Hematopoietic multipotent progenitor cell treated with erythropoietin and hydrocortisone succinate and interleukin-3 and kit ligand, for 4 days (in vitro differentiated cells): ENCODE measurements around the gene LHCGR.
A peak's percentile ranks its signal among the peaks of the same experiment; 100 is the strongest.
"Not testable (repeated sequence)": the region's sequence is repeated elsewhere in the genome, so short reads cannot be mapped to it uniquely, and the experiment has no call there.

Experiments used
- DNase-seq: peaks from one replicate; pipeline ENCODE4 v3.0.0-alpha.2; 2015

The LHCGR gene

DNA sequence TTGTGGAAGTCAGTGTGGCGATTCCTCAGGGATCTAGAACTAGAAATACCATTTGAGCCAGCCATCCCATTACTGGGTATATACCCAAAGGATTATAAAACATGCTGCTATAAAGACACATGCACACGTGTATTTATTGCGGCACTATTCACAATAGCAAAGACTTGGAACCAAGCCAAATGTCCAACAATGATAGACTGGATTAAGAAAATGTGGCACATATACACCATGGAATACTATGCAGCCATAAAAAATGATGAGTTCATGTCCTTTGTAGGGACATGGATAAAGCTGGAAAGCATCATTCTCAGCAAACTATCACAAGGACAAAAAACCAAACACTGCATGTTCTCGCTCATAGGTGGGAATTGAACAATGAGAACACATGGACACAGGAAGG is 16.3 kb downstream of the LHCGR start:
- not testable (repeated sequence) for DNase-seq

DNA sequence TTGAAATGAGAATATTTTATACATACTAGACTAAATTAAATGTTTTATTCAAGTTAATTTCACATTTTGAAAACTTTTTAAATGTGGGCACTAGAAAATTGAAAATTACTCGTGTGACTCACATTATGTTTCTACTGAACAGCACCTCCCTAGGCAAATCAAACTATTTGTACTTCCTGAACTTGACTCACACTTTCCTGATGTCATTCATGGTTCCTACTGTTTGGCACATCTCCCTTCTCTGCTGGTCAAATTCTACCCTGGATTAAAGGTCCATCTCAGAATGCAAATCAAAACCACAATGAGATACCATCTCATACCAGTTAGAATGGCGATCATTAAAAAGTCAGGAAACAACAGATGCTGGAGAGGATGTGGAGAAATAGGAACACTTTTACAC is 16.7 kb downstream of the LHCGR start:
- DNase-seq, result no peak

DNA sequence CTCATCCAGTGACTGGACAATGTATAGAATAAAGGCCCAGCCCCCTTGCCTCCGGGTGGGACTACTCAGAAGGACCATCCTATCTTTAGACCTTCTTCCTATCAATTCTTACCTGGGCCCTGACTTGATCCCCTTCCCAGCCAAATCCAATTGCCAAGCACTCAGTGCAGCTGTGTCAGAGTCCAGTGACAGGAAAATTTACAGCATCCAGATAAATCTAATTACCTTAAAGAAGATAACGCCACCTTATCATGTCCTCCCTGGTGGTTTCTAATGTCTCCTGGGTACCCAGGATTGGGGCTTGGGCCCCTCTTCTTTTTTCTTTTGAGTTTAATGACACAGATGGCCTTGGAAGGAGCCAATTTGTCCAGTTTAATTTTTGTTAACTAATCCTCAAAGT is 19.3 kb downstream of the LHCGR start:
- DNase-seq, result no peak

DNA sequence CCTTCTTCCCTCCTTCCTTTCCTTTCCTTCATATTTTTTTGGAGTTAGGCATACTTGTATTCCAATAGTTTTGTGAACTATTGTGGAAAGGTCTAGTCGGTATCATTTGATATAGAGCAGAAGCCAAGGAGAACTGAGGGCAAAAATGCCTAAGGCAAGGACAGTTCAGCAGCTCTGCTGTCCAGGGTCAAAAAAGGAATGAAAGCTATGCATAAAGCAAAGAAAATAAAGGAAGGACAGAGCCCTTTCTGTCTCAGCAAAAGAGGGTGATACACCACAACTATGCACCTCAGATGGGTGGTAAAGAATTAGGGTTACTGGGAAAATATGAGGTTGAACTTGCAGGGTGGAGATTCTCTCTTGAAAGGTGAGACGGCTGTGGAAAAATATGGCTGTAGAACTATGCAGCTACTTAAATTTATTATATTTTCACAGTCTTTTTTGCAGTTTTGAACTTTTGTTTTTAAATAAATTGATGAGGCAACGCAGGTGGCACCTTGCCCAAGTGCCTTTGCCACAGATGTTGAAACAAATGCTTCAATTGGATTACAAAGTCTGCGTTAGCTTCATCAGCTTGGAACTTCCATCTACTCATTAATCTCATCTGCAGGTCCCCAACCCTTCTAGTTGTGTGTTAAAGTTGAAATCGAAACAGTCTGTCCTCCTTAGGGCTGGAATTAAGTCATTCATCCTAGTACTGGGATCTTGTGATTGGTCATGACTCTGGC is 20.8 kb downstream of the LHCGR start:
- DNase-seq, result no peak

DNA sequence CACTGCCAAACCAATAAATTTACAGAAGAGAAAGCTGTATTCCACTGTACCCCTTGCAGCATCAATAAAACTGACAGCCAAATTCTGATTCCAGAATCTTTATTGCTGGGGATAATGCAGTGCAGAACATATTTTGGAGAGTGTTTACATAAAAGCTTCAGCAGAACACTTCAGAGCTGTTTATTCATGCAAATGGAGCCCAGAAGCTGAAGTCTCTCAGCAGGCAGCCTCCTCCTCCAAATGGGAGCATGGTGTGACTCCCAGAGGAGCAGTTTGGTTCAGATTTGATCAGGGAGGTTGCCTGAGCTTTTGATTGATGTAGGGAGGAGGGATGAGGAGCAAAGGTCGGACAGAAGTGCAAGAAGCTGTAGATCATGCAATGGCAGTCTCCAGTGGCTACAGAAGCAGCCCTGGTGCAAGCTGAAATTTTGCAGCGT is 22.4 kb downstream of the LHCGR start:
- DNase-seq, result no peak

DNA sequence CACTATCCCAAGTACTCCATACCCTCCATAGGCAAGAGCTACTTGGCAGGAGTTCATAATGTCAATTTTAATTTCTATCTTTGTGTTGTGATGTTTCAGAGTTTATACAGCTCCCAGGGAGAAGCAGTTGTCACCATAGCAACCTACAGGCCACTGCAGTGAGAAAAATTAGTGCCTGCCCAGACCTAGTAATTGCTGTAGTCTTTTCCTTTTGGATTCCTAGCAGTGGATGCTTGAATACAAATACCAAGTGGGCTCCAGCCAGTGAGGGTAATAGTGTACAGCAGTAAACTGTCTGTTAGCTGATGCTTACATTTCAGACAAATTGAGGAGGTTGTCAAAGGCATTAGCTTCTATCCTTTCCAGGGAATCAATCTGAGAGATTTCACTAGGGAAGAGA is 26.7 kb downstream of the LHCGR start:
- DNase-seq, result no peak

DNA sequence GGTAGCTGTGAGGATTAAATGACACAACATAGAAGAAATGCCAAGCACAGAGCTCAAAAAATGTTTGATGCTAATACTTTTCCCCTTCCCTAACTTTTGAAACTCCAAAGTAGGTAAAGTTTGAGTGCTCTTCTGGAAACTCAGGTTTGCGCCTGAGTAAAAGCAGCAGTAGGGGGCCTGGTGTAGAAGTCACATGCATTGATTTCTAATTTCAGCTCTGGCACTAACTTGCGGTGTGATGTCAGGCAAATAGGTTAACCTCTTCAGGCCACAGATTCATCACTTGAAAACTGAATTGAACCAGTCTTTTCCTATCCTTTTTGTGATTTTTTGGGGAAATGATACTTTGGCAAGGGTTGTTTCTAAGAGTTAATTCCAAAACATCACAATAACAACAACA is 27.2 kb downstream of the LHCGR start:
- DNase-seq, result no peak

DNA sequence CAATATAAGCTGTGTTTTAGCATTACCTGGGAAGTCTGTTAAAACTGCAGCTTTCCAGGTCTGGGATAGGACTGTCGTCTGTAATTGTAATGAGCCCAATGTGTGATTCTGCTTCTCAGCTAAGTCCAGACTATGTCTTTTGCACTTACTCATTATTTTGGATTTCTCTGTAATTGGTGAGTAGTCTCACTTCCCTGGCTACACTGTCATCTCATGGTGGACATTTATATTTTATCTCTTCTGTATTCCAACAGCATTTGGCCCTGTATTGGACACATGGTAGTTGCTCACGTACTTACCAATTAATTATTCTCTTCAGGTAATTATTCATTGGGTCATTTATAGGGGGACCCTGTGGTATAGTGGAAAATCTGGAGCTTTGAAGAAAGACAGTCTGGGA is 28.0 kb downstream of the LHCGR start:
- no peak for DNase-seq

DNA sequence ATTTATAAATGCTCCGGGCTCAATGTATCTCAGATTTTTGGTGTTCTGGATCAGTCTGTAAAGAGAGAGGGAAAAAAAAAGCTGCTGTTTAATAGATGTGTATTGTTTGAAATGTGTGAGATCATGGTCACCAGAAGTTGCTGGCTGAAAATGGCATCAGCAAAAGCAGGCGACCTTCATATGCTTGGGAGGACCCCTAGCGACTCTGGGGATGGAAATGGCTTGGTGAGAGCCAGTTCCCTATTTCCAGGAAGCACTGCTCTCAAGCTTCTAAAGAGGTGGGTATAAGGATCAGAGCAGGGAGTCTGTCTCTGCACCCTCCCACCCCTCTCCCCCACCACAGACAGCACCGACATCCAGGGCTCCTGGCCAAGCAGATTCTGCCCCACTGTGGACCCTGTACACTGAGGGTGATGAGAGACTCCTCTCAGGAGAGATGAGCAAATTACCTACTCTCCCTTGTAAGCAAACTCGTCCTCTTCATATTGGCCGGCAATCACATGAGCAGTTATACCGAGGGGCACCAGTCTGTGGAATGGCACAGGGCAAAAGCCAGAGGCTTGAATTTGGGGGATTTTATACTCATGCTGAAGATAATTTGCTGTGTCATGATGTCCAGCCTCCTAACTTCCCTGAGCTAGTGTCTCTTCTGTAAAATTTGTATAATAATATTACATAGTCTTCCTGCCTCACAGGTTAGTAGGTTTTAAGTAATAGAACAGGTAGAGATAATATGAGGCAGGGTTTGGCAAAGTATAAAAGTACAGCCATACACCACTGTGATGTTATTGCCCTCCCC is 29.6 kb downstream of the LHCGR start:
- DNase-seq, result peak; percentile 26

DNA sequence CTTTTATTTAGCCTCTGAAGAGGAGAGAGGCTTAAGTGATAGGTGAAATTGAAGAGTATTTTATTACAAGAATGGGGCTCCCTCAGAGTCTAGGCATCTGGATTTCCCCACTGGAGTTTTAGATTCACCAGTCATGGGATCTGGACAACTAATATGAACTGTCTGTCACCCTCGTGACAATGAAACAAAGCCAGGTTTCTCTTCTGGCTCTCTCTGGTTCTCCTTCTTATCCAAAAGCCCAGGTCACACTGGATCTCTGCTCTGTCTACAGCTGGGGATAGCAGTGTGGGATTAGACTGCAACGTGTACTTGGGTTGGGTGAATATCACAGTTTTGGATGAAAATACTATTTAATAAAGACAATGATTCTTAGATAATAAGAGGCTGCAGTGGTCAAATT is 31.2 kb downstream of the LHCGR start:
- no peak for DNase-seq

DNA sequence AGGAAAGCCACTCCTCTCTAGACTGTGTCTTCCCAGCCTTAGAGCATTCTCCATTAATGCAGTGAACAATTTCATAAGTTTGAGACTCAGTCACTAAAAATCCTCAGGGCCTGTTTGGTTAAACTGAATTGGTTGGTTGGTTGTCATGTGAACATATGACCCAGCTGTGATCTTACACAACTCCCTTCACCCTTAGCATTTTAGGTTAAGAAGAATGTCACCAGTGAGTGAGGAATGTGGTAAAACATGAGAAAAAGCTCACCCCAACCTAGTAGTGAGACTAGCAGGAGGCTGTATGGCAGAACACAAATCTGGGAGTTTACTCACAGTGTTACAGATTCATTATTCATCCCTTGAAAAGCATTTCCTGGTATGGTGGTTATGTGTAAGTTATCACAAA is 32.4 kb downstream of the LHCGR start:
- DNase-seq, result no peak

DNA sequence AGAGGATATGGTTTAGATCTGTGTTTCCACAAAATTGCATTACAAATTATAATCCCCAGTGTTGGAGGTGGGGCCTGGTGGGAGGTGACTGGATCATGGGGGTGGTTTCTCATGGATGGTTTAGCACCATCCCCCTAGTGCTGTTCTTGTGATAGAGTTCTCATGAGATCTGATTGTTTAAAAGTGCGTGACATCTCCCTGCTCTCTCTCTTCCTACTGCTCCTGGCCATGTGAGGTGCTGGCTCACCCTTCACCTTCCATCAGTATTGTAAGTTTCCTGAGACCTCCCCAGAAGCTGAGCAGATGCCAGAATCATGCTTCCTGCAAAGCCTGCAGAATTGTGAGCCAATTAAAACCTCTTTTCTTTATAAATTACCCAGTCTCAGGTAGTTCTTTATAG is 33.1 kb downstream of the LHCGR start:
- DNase-seq, result no peak

DNA sequence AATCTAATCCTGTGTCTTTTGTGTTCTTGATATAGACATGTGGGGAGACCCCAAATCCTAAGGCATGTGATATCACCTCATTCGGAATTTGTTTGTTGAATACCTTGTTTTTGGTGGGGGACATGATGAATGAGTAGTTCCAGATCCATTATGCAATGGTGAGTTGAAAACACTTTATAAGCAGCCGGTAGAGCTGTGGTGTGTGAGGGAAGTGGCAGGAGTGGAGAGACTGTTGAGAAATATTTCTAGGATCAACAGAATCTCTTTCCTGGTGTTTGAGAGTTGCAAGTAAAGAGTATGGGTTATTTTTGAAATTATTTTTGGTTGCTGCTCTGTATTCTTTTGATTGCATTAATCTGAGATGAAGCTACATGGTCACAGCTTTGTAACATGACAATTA is 34.4 kb downstream of the LHCGR start:
- no peak for DNase-seq

DNA sequence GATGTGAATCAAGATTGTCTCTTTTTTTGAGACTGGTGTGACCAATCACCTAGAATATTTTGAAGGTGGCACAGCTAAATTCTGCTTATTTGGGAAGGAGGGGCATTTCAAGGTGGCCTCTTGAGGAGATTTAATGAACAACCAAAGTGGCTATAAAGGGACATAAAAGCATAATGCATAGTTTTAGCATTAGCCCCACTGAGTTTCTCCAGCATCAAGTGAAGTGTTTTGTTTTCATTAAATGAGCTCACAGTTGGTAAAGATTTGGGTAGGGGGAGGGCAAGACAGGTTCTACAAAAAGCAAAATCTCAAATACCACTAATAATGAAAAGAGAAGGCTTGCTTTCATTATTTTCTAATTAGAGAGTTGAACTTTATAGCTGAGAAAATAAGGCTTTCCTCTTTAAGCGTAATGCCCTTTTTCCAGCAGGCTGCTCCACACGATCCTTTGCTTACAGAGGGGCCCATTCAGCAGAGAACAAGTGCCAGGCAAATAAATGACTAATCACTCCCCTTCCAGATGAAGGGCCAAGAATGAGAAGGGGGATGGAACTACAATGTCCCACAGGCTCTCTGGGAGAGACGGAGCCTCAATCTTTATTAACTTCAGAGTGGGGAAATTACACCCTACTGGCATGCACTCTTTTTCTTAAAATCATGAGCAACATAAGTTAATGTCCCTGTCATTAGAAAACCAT is 35.9 kb downstream of the LHCGR start:
- no peak for DNase-seq

DNA sequence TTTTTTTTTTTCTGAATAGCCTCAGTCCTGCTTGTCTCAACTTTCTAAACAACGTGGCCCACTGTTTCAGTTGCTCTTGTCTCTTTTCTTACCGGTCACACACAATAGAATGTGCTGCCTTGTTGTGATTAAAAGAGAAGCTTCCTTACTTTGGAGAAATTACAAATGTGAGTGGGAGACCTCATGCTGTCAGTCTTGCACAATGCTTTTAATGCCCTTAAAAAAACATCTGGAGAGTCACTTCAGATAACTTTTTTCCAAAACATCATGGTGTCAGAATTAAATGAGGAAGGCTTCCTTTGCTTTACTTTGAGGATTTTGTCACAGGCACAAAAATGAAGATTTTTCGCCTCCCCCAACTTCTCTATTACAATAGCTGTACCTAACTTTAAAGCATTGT is 37.7 kb downstream of the LHCGR start:
- no peak for DNase-seq

DNA sequence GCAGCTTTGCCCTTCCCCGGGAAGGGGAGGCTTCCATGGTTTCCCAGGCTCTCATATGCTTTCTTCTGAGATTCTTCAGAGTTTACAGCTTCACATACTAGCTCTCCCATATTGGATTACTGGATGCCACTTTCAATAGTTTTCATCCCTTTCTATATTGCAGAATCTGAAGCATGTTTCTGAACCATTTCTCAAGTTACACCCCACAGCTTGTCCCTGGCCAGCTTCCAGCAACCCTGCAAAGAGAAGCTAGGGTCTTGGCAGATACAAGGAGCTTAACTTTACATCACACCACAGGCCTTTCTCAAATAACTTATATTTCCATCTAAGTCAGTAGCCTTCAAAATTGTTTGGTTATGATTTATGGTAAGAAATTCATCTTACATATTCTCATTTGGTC is 39.6 kb downstream of the LHCGR start:
- DNase-seq, result no peak

DNA sequence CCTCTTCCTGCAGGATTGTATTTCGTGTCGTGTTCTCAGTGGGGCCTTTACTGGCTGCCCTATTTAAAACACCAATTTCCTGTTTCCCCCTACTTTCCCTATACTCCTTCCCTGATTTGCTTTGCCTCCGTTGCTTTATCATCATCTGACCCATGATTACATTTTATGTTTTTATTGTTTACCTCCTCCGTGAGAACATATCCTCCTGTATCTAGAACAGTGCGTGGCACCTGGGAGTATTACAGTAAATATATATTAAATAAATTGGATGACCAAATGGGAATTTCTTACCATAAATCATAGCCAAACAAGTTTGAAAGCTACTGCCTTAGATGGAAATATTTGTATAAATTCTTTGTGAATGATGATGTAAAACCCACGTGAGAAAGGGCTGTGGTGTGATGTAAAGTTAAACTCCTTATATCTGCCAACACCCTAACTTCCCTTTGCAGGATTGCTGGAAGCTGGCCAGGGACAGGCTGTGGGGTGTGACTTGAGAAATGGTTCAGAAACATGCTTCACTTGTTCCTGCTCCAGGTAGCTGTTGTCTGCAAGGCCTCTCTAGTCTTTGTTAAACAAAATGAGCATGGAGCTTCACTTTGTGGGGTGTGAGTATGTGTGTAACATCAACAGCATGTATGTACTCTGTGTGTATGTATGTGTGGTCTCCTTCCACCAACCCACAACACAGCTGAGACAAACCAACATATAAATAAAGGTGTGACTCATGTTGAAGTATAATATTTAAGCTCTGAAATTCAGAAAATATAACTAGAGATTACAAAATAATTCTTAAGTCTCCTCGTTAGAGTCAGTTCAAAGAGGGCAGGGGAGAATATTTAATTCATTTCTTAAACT is 40.3 kb downstream of the LHCGR start:
- peak; percentile 64 for DNase-seq

DNA sequence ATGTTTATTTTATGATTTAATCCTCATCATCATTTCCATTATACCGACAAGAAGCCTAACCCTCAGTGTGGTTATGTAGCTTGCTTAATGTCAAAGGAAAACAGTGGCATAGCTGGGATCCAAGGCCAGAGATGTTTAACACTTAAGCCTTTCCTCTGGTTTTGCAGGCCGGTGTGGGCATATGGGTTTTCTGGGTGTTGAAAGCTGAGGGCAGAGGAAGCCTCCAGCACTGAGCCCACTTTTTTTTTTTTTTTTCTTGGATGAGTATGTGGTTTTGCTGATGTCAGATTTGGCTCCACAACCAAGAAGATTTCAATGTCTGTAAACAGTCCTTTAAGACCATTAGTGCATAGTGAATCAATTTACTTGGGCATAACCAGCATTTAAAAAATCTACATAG is 41.3 kb downstream of the LHCGR start:
- DNase-seq, result no peak

DNA sequence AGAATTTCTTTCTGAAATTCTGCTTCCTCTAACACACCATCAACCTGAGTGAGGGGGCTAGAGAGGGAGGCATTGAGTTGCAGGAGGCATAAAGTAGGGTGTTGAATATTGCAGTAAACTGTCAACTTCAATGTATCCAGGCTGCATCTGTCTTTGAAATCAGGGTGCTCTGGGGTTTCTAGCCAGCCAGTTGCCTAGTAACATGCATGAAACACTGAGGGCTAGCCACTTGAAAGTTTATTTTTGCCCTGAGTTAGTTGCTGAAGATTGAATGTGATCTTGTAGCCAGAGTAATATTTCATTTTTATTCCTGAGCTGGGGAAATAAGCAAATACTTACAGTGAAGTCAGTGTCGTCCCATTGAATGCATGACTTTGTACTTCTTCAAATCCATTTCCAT is 41.9 kb downstream of the LHCGR start:
- no peak for DNase-seq

DNA sequence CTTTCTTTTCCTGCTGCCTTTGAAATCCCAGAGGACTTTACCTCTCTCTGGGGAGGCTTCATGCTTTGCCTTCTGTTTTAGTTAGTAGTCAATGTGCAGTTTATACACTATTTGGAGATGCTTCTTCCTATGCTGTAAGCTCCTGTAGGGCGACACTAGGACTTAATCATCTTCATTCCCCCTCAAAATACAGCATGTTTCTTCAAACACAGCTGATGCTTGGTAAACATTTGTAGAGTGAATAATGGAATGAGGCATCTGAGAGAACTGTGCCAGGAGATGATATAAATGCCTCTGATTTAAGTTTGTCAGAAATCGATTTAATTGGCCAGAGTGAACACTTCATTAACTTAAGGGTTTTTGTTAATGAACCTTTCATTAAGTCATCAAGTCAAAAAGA is 43.4 kb downstream of the LHCGR start:
- no peak for DNase-seq

DNA sequence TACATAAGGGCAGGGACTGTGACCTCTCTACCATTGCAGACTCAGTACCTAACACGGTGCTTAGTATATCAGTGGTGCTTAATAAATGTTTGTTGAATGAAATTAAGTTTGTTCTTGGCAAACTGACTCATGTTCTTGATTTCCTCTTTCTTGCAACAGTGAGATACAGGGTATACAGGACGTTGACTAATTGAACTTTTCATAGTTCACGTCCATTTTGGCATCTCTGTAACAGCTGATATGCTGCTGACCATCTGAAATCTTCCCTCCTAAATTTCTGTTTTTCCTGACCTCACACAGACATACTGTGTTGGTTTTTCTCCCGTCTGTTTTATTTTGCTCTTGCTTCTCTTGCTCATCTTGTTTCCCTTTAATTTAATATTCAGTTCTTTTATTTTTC is 44.2 kb downstream of the LHCGR start:
- no peak for DNase-seq

DNA sequence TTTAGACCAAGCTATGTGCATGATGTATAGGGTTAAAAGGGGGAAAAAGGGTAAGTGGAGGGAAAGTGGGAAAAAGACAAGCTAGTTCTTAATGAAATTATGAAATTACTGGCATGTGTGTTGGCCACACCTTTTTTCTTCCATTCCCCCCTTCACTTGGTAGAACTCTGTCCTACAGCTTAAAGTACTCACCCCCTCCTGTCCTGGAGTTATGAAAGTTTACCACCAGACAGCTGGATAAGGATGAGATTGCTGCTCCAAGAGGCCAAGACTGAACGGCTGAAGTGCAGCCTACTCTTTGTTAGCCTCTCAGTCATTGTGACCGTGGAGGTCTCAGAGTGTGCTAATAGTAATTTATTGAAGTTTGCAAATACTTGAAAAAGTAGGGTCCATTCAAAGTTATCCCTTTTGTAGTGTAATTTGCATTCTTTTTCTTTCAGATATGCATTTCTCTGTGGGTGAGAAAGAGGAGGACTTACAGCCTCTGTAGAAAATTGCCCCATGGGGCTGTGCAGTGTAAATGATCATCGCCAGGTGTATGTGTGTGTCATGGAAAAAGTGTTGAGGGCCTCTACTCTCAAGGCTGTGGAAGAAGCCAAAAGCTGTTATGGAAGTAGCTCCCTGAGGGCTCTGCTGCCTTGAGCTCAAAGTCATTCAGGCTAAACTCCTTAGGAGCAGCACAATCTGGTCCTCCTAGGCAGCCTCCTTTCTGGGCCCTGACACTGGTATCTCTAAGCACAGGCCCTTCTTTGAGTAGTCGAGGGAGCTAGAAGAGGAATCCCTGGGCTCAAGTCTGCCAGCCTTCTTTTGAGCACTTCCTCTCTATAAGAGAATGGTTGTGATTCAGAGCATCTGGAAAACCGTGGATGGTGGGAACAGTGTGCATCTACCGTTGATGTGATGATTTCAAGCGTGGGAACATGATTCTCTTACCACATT is 46.2 kb downstream of the LHCGR start:
- no peak for DNase-seq
